Neuronal stem cell (in vitro differentiated cells): ENCODE data around the gene RAB3A.
A peak's percentile ranks its signal among the peaks of the same experiment; 100 is the strongest.

Experiments
- DNase-seq: peaks from one replicate; pipeline ENCODE4 v3.0.0-alpha.2; 2013; ENCODE audit warnings: low spot score
- H2AFZ ChIP-seq: one replicate; pipeline ENCODE4 v1.6.1; 2013; ENCODE audit warnings: mild to moderate bottlenecking, low read length, inconsistent platforms
- H2AK5ac ChIP-seq: 2 replicates; pipeline ENCODE4 v1.6.1; 2013; ENCODE audit warnings: low read depth, mild to moderate bottlenecking, inconsistent platforms, low read length, moderate library complexity, mixed read lengths
- H2BK120ac ChIP-seq: 2 replicates; pipeline ENCODE4 v1.6.1; 2013; ENCODE audit warnings: low read depth, mild to moderate bottlenecking, inconsistent platforms, low read length, moderate library complexity, mixed read lengths
- H2BK12ac ChIP-seq: one replicate; pipeline ENCODE4 v1.6.1; 2013; ENCODE audit warnings: low read length, inconsistent platforms
- H2BK15ac ChIP-seq: 2 replicates; pipeline ENCODE4 v1.6.1; 2013; ENCODE audit warnings: mild to moderate bottlenecking, low read length, inconsistent platforms, mixed read lengths
- H2BK5ac ChIP-seq: one replicate; pipeline ENCODE4 v1.6.1; 2013; ENCODE audit warnings: inconsistent platforms, mild to moderate bottlenecking, low read length, moderate library complexity
- H3K14ac ChIP-seq: one replicate; pipeline ENCODE4 v1.6.1; 2013; ENCODE audit warnings: low read length, inconsistent platforms
- H3K18ac ChIP-seq: 2 replicates; pipeline ENCODE4 v1.6.1; 2013; ENCODE audit warnings: low read length, inconsistent platforms
- H3K23ac ChIP-seq: 2 replicates; pipeline ENCODE4 v1.6.1; 2013; ENCODE audit warnings: low read depth, mild to moderate bottlenecking, mixed read lengths, low read length, inconsistent platforms; ENCODE audit not compliant: poor library complexity
- H3K27ac ChIP-seq: replicated peaks from 3 replicates; pipeline ENCODE4 v1.5.1; 2013; ENCODE audit warnings: low read length, inconsistent platforms
- H3K27me3 ChIP-seq, 3 experiments: 2 replicates each; pipeline ENCODE4 v1.6.1; 2013; ENCODE audit warnings: low read length in 3 of 3, mild to moderate bottlenecking in 2 of 3, inconsistent platforms in 1 of 3, low read depth in 1 of 3, mixed read lengths in 1 of 3, moderate library complexity in 1 of 3; ENCODE audit not compliant: control insufficient read depth in 3 of 3, insufficient read depth in 3 of 3
- H3K36me3 ChIP-seq, 2 donors: replicated peaks in 1 of 2; 2 replicates each; pipeline ENCODE4 v1.6.1; 2013; ENCODE audit warnings: low read length in 2 of 2; ENCODE audit not compliant: control insufficient read depth in 2 of 2, insufficient read depth in 2 of 2
- H3K4ac ChIP-seq: 2 replicates; pipeline ENCODE4 v1.6.1; 2013; ENCODE audit warnings: inconsistent platforms, mild to moderate bottlenecking, low read length, moderate library complexity
- H3K4me1 ChIP-seq, 2 donors: 1 replicate in 1 of 2; 2 replicates in 1 of 2; pipeline ENCODE4 v1.6.1; 2013; ENCODE audit warnings: low read length in 2 of 2, low read depth in 1 of 2; ENCODE audit not compliant: control insufficient read depth in 2 of 2, insufficient read depth in 1 of 2
- H3K4me2 ChIP-seq: one replicate; pipeline ENCODE4 v1.6.1; 2013; ENCODE audit warnings: mild to moderate bottlenecking, low read length, inconsistent platforms; ENCODE audit not compliant: insufficient read depth, poor library complexity, severe bottlenecking
- H3K4me3 ChIP-seq, 2 donors: 2 replicates each; pipeline ENCODE4 v1.5.1; 2013; ENCODE audit warnings: low read length in 2 of 2, mild to moderate bottlenecking in 2 of 2, inconsistent platforms in 1 of 2, moderate library complexity in 1 of 2
- H3K79me1 ChIP-seq: one replicate; pipeline ENCODE4 v1.6.1; 2013; ENCODE audit warnings: low read depth, mild to moderate bottlenecking, inconsistent platforms, low read length, moderate library complexity
- H3K9ac ChIP-seq: one replicate; pipeline ENCODE4 v1.6.1; 2013; ENCODE audit warnings: mild to moderate bottlenecking, low read depth, low read length, inconsistent platforms; ENCODE audit not compliant: poor library complexity
- H3K9me3 ChIP-seq, 2 donors: replicated peaks in 1 of 2; 2 replicates each; pipeline versions ENCODE3 to v1.6.1; 2013; ENCODE audit warnings: low read length in 2 of 2, mild to moderate bottlenecking in 2 of 2, inconsistent platforms in 1 of 2, low read depth in 1 of 2, mixed read lengths in 1 of 2, moderate library complexity in 1 of 2; ENCODE audit not compliant: control insufficient read depth in 2 of 2, insufficient read depth in 1 of 2
- H4K8ac ChIP-seq: one replicate; pipeline ENCODE4 v1.6.1; 2013; ENCODE audit warnings: low read depth, mild to moderate bottlenecking, inconsistent platforms, low read length, moderate library complexity
- H4K91ac ChIP-seq: one replicate; pipeline ENCODE4 v1.6.1; 2013; ENCODE audit warnings: low read length, low read depth, mild to moderate bottlenecking, inconsistent platforms; ENCODE audit not compliant: poor library complexity
- WGBS, 2 donors: extraction: QIAGEN DNeasy Blood & Tissue Kit; methylation state at CpG; one replicate each; pipeline ENCODE4 v1.1.7; 2013; ENCODE audit warnings: missing lambda C conversion rate in 2 of 2, mixed read lengths in 1 of 2; ENCODE audit not compliant: insufficient read length in 2 of 2, insufficient replicate concordance in 1 of 2; ENCODE audit errors: extremely low coverage in 2 of 2; 5-methylcytosine and 5-hydroxymethylcytosine counted together

RAB3A gene

DNA sequence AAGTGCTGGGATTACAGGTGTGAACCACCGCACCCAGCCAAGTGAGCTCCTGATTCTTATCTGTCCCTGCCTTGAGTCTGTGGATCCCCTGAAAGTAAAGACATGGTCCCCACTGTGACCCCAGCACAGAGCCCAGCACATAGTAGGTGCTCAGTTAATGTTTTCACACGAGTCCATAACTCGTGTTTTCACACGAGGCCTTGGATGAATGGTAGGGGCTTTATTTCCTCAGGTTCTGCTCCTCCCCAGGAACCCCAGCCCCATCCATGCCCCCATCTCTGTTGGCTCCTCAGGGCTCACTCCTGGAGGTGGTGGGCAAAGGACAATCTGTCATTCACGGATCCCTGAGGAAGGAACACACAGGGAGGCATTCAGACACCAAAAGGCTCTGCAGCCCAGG lies 46.0 kb upstream of the RAB3A start:
- H3K4ac ChIP-seq = no peak overlapping the region
- H2BK5ac ChIP-seq = no peak overlapping the region
- H2BK120ac ChIP-seq = no peak overlapping the region
- H2AK5ac ChIP-seq = no peak overlapping the region
- H2AFZ ChIP-seq = no peak overlapping the region
- no peak overlapping the region for H2BK15ac ChIP-seq
- no peak overlapping the region for H3K18ac ChIP-seq
- H3K9me3 ChIP-seq = no peaks in the 10 kb centered on the region
- no peak overlapping the region for H3K14ac ChIP-seq
- H3K4me1 ChIP-seq = no peaks in the 10 kb centered on the region
- no peak overlapping the region for H2BK12ac ChIP-seq
- no peak overlapping the region for H4K8ac ChIP-seq
- H3K79me1 ChIP-seq = no peaks in the 10 kb centered on the region
- no peak overlapping the region for H3K4me2 ChIP-seq
- no peak overlapping the region for H3K23ac ChIP-seq
- H4K91ac ChIP-seq = no peak overlapping the region
- no peak for DNase-seq
- no peaks in the 10 kb centered on the region for H3K36me3 ChIP-seq
- peak overlapping the region in 1 of 2 donors; percentile 46 for H3K4me3 ChIP-seq
- H3K9ac ChIP-seq = no peak overlapping the region
- no peak overlapping the region for H3K27ac ChIP-seq
- WGBS, 2 donors = no CpG with 5 or more reads among the region's 5 CpGs
- H3K27me3 ChIP-seq = peaks cover 0 to 11% (median 10%) of the 10 kb centered on the region in 3 experiments

DNA sequence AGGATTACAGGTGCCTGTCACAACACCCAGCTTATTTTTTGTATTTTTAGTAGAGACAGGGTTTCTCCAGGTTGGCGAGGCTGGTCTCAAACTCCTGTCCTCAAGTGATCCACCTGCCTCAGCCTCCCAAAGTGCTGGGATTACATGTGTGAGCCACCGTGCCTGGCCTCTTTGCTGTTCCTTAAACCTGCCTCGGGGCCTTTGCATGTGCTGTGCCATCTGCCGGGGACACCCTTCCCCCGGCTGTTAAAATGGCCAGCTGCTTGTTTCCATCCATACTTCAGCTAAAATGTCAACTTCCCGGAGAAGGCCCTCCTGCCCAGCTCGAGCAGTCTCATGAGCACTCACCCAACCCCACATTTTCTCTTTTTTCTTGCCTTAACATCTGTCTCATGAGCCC lies 41.5 kb upstream of the RAB3A start:
- Histone ChIP-seq H3K4me1 (no peaks in the 10 kb centered on the region), H4K91ac (no peak overlapping the region), H3K9ac (no peak overlapping the region), H2AFZ (no peak overlapping the region), H4K8ac (no peak overlapping the region), H3K79me1 (no peaks in the 10 kb centered on the region), H3K27ac (no peak overlapping the region), H3K4me2 (no peak overlapping the region), H3K4ac (no peak overlapping the region), H3K18ac (no peak overlapping the region), H3K27me3 (peaks cover 0 to 12% (median 2%) of the 10 kb centered on the region in 3 experiments), H3K4me3 (no peak overlapping the region), H3K23ac (no peak overlapping the region), H2BK120ac (no peak overlapping the region), H2BK12ac (no peak overlapping the region), H3K9me3 (no peaks in the 10 kb centered on the region), H2BK15ac (no peak overlapping the region), H2BK5ac (no peak overlapping the region), H3K14ac (peak overlapping the region; percentile 38), H2AK5ac (no peak overlapping the region), H3K36me3 (no peaks in the 10 kb centered on the region)
- DNase-seq = no peak
- WGBS, 2 donors = no CpG with 5 or more reads among the region's 7 CpGs

DNA sequence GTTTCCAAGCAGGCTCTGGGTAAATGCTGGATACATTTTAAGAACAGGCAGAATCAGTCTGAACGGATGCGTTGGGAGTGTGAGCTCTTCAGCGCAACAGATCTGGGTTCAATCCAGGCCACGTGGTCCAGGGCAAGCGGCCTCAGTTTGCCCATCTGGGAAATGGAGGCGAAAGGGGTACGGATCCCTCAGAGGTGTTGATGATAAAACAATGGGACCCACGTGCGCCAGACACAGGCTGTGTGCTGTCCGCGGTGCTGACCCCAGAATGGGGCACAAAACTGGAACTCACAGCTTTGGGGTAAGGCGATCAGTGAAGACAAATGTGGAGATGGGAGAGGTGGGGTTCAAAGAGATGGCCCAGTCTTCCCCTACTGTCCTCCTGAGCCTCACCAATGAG lies 35.5 kb upstream of the RAB3A start:
- H3K27ac ChIP-seq = no peak overlapping the region
- no peak overlapping the region for H3K4me2 ChIP-seq
- H3K9me3 ChIP-seq = no peaks in the 10 kb centered on the region
- H2BK120ac ChIP-seq = no peak overlapping the region
- H3K9ac ChIP-seq = no peak overlapping the region
- H3K18ac ChIP-seq = no peak overlapping the region
- peaks cover 0 to 15% (median 5%) of the 10 kb centered on the region in 3 experiments for H3K27me3 ChIP-seq
- WGBS, 2 donors = no CpG with 5 or more reads among the region's 12 CpGs
- H2AK5ac ChIP-seq = no peak overlapping the region
- H2AFZ ChIP-seq = no peak overlapping the region
- H3K14ac ChIP-seq = no peak overlapping the region
- H3K36me3 ChIP-seq = no peaks in the 10 kb centered on the region
- no peaks in the 10 kb centered on the region for H3K79me1 ChIP-seq
- no peak overlapping the region for H3K23ac ChIP-seq
- no peak overlapping the region for H2BK5ac ChIP-seq
- H3K4me1 ChIP-seq = no peaks in the 10 kb centered on the region
- H4K8ac ChIP-seq = no peak overlapping the region
- H2BK12ac ChIP-seq = no peak overlapping the region
- DNase-seq = no peak
- no peak overlapping the region for H2BK15ac ChIP-seq
- H3K4ac ChIP-seq = no peak overlapping the region
- H4K91ac ChIP-seq = no peak overlapping the region
- H3K4me3 ChIP-seq = no peak overlapping the region

DNA sequence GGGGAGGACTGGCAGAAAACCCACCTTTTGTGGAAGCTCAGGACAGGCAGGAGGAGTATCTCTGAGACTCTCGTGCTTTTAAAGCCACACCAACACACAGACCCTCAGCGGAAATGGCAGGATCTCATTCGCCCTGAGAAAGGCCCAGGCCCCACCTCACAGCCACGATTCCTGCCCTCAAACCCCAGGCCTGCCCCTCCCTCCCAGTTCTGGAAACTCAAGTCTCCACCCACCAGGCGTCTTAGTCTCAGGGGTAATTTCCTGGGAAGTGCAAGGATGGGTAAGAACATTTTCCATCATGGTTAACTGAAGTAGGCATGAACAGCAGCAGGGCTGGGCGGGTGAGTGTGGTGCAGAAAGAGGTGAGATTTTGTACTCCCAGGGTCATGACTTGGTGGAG lies 30.4 kb upstream of the RAB3A start:
- Histone ChIP-seq H3K14ac (no peak overlapping the region), H3K79me1 (peaks cover 3% of the 10 kb centered on the region), H3K36me3 (no peaks in the 10 kb centered on the region), H4K91ac (no peak overlapping the region), H3K9me3 (peaks cover 0 to 4% of the 10 kb centered on the region in 2 donors), H4K8ac (no peak overlapping the region), H3K9ac (no peak overlapping the region), H2AFZ (no peak overlapping the region), H2BK120ac (no peak overlapping the region), H2BK12ac (no peak overlapping the region), H3K18ac (no peak overlapping the region), H3K27me3 (peaks cover 0 to 17% (median 9%) of the 10 kb centered on the region in 3 experiments), H3K27ac (no peak overlapping the region), H3K4me1 (peaks cover 4 to 6% of the 10 kb centered on the region in 2 donors), H2AK5ac (no peak overlapping the region), H3K4ac (no peak overlapping the region), H3K4me3 (no peak overlapping the region), H3K4me2 (no peak overlapping the region), H2BK5ac (no peak overlapping the region), H3K23ac (no peak overlapping the region), H2BK15ac (no peak overlapping the region)
- WGBS, 2 donors = no CpG with 5 or more reads among the region's 6 CpGs
- DNase-seq = no peak
